ENCODE results near the gene TNFAIP2. TPM values are rescaled to one million over a fixed set of nuclear protein-coding genes. Genes with fewer than 3 reads are reported as not detected.

The TNFAIP2 gene
- polyA plus RNA-seq, 3 donors: 29.9 to 42.4 (median 34.5) TPM

DNA sequence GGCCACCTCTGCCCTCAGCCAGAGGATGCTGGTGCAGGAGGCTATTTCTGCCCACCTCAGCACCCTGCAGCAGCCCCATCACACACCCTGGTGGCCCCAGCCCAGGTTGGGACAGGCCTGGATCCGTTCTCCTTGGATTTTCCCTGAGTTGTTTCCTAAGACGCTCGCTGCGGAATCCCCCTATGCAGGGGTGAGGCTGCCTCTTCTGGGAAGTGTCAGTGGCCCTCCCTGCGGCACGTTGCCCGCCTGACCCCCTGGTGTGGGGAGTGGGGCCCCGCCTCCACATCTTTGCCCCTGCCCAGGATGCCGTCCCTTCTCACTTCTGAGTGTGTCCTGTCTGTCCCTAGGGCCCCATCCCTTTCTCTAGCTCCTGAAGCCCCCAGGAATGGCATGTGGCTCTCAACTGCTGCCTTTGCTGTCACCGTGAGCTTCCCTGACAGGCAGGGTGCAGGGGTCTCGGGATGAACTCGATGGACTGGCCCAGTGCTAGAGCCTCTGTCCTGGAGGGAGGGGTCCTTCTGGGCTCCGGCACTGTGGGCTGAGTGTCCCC, 29.3 kb upstream of the TNFAIP2 start:
- DNase-seq: no peak

DNA sequence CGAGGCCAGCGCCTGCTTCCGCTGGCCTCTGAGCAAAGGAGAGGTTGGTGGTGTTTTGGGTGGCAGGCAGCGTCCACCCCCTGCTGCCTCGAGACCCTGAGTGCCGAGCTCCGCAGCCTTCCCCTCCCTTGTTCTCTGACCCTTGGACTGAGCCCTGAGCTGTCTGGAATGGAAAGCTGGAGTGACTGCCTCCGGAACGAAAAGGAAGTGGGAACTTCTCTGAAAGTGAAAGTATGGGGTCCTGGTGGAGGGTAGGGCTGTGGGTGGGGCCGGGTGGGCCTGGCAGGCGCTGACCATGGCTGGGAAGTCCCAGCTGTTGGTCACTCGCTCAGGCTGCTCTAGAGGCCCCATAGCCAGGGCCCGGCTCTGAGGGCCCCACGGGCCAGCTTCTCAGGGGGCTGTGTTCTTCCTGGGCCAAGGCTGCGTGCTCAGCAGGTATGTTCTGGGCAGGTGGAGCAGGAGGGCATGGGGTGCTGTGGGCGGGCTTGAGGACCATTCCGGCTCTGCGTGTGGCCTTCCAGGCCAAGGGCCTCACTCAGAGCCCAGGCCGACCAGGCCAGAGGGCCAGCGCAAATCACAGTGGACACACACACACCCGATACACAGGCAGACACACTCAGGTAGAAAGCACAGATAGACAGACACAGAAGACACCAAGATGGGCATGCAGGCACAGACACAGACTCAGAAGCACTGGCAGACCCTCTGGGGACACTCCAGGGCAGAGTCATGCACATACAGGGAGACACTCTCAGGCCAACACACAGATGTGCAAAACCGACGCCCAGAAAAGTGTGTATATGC, 28.7 kb upstream of the TNFAIP2 start, which contains the start of gene EXOC3L4:
EXOC3L4 (plus strand) TSS at position 320 of the 804 bp plus-strand sequence. CDS start 5,495 bp downstream, outside the sequence.
- DNase-seq: no peak

DNA sequence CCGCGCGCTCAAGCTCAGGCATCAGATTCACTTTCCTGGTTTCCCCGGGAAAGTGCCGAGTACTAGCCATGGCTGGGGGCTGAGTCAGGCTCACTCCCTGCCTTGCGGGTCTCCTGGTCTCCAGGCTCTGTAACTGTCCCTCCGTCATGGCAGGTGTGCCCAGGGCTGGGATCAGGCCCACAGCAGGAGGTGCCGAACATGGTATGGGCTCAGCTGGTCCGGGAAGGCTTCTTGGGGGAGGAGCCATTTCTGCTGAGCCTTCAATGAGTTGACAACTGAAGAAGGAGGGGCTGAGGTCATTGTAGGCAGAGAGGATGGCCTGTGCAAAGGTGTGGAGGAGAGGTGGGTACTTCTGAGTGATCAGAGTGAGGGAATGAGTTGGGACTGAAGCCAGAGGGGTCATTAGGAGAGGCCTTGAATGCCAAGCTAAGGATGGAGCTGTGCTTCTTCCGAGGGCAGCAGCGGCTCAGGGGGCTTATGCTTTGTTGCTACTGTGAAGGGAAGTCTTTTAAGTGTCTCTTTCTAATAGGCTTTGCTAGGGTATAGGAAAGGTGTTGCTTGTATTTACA, 28.0 kb upstream of the TNFAIP2 start:
- no peak for DNase-seq

DNA sequence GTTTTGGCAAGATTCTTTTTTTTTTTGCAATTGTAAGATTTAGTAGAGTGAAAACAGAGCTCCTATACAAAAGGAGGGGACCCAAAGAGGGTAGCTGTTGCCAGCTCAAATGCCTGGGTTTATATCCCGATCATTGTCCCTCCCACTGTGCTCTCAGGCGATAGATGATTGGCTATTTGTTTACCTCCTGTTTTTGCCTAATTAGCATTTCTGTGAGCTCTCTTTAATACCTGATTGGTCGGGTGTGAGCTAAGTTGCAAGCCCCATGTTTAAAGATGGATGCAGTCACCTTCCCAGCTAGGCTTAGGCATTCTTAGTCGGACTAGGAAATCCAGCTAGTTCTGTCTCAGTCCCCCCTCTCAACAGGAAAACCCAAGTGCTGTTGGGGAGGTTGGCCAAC, 26.9 kb upstream of the TNFAIP2 start:
- DNase-seq: no peak

DNA sequence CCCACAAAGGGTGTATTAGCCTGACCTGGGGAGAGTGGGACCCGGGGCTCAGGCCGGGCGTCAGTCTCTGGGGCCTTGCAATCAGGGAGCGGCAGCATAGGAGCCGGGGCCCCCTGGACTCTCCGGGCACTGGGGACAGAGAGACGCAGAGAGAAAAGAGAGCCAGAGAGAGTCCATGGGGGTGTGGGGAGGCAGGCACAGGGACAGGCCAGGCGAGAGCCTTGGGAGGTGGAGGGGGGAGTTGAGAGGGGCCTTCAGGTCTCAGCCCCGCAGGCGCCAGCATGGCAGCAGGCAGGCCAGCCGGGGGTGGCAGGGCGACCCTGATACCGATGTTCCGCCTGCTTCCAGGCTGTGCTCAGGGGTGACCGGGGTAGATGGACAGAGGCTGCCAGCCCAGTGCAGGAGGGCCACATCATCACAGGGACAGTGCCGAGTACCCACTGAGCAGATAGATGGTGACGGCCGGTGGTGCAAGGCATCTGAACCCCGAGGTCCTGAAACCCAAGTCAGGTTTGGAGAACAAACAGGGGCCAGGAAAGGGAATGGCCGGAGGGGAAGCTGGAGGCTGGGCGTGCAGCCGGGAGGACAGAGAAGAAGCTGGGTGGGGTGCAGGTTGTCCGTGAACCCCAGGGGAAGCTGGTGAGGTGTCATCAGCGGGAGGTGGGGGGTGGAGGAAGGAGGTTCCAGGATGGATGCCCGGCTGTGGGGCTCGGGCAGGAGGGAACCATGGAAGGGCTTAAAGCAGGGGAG, 25.8 kb upstream of the TNFAIP2 start:
- no peak for DNase-seq

DNA sequence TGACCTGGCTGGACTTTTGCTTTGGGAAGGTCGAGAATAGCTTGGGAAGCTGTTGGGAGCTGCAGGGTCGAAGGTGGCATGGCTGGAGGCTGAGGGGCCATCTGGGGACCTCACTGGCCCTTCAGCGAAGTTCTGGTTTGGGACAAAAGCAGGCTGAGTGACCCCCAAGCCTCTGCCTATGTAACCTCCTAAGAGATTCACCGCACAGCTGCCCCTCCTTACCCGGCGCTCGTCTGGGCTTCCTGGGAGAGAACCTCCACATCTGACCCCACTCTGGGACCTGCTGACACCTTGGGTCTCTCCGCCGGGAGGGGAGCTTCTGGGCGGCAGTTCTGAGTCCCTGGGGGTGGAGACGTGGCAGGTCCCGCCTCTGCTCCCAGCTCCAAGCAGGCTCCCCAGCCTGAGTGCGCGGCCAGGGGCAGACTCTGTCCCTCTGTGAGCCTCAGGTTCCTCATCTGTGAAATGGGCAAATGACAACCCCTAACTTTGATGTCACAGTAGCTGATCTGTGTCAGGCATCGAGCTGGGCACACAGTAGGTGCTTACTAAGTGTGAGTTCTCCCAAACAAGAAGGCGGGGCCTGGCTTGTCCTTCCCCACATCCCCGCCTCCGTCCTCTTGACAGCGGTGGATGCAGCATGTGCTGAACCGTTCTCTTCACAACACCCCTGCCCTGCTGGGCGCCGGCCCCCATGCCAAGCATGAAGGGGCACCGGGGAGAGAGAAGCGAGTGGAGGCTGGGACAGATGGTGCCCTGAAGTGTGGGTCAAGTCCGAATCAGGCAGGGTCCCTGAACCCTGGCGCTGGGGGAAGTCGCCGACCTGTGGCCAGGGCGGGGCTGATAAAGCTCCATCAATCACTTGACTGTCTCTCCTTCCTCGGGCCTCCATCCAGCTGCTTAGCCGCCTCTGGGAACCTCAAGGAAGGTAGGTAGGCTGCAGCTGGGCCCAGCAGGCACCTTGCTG, 25.0 kb upstream of the TNFAIP2 start:
- no peak for DNase-seq

DNA sequence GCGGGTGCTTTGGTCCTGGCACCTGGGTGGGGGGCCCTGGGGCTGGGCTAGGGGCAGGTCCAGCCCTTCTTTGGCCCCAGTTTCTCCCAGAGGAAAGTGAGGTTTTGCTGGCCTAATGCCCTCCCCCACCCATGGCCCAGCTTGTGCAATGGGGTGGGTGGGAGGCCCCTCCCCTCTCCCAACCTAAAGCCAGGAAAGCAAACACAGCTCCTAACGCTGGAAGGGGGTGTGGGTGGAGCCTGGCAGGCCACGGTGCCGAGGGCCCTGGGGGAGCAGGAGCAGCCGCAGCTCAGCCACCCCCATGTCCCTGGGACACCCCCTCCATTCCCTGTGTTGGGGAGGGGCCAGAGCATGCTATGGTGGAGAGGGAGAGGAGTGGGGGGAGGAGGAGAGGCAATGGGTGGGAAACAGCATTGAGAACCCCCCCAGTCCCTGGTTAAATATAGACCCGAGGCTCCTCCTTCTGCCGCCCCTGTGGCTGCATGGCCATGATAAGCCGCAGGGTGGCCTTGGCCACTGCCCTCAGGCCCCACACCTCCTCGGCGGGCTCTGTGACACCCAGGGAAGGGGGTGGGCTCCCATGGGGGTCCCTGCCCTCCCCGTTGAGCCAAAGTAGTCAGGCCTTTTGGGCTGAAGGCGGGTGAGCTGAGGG, 24.1 kb upstream of the TNFAIP2 start:
- DNase-seq: no peak

DNA sequence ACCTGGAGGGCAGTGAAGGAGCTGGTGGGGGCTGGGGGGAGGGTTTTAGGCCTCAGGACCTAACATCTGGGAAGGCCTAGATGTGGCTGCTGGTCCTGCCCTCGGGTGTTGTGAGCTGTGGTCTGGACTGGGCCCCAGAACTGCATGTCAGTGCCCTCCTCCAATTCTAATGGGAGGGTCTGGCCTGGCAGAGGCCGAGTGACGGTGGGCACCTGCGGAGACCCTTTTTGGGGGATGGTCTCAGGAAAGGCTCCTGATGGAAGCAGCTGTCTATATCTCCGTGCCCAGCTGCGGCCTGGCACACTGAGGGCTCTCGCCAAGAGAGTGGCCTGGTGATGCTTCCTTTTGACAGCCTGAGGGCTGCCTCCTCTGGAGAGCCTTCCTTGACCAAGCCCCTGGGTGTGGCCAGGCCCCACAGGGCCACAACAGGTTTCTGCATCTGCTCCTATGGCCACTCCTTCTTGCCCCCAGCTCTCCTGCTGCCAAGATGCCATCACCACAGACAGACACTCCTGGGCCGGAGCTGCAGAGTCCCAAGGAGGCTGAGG, 23.5 kb upstream of the TNFAIP2 start:
- DNase-seq: no peak

DNA sequence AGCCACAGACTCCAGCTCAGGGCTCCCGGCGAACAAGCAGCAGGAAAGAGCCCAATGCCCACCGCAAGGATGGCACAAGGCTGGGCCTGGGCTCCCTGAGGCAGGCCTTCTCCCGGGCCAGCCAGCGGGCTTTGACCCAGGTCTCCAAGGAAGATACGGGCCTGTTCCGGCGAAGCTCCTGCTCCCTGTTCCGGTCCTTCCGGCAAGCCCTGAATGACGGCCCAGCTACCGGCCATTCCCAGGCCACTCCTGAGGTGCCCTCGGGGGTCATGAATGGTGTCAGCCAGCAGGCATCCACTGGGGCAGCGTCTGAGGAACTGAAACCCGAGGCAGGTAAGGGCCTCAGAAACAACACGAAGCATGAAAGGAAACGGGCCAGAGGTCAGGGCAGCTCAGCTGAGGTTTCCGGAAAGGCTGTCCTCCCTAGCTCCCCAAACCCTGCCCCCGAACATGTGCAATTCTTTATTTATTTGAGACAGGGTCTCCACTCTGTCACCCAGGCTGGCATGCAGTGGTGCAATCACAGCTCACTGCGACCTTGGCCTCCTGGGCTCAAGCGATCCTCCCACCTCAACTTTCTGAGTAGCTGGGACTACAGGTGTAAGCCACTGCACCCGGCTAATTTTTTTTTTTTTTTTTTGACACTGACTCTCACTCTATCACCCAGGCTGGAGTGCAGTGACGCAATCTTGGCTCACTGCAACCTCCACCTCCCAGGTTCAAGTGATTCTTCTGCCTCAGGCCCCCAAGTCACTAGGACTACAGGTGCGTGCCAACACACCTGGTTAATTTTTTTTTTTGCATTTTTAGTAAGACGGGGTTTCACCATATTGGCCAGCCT, 22.8 kb upstream of the TNFAIP2 start:
- DNase-seq: no peak

DNA sequence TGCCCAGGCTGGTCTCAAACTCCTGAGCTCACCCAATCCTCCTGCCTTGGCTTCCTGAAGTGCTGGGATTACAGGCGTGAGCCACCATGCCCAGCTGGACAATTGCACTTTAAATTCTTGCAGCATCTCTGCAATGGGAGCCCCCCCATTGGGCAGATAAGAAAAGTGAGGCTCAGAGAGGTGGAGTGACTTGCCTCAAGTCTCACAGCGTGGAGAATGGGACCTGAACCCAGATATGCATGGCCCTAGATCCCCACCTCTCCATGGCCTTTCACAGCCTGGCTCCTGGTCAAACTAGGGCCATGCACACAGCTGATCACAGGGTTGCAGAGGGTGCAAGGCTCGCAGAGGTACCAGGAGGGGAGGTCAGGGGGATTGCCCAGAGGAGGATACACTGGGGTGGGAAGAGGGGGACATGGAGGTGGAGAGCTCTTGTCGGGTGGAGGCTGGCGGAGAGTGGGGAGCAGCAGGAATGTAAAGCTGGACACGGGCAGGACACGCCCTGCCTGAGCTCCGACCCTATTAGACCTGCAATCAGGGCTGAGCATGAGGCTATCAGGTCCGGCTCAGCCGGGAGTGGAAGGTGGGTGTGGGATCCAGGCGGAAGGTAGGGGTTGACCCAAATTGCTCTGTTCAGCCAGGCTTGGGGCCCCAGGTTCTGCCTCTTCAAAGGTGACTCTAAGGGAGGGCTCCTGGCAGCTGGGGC, 21.9 kb upstream of the TNFAIP2 start:
- DNase-seq: no peak

DNA sequence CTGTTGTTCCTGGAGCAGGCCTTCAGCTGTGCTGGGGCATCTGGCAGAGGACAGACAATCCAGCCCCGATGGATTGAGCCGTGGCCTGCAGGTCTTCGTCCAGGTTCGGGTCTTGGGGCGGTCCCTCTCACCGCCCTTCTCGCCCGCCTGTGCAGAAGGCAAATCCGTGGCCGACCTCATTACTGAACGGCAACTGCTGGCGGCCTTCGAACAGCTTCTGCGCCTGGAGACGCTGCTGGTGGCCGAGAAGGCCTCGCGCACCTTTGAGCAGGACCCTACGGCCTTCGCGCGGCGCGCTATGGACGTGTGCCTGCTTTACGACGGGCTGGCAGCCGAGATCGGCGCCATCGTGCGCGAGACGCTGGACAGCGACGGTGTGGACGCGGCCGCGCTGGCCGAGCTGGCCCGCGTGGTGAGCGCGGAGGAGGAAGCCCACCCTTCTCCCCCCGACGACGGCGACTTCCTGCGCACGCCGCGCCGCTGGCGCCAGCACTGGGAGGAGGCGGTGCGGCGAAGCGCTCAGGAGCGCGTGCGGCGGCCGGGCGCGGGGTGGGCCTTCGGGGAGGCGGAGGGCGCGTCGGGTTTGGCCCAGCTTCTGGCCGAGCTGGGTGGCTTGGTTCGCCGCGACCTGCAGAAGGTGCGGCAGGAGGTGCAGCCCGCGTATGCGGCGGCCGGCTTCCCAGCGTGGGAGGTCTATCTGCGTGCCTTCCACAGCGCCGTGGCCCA, 21.1 kb upstream of the TNFAIP2 start:
- no peak for DNase-seq

DNA sequence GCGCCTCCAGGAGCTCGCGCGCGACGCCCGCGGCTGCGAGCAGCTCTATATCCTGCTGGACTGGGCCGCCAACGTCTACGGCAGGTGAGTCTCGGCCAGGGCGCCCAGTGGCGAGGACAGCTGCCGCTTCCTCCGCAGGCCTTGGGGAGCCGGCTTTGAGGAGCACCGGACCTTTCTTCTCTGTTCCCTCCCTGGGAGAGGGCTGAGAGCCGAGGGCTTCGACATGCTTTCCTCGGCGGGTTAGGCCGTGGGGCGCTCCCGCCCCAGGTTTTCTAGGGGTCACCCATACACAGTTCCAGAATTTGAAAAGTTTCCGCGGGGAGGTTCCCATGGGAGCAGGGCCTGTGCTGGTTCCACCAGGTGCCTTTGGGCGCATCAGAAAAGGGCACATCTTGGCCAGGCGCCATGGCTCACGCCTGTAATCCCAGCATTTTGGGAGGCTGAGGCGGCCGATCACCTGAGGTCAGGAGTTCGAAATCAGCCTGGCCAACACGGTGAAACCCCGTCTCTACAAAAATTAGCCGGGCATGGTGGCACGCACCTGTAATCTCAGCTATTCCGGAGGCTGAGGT, 20.5 kb upstream of the TNFAIP2 start:
- no peak for DNase-seq

DNA sequence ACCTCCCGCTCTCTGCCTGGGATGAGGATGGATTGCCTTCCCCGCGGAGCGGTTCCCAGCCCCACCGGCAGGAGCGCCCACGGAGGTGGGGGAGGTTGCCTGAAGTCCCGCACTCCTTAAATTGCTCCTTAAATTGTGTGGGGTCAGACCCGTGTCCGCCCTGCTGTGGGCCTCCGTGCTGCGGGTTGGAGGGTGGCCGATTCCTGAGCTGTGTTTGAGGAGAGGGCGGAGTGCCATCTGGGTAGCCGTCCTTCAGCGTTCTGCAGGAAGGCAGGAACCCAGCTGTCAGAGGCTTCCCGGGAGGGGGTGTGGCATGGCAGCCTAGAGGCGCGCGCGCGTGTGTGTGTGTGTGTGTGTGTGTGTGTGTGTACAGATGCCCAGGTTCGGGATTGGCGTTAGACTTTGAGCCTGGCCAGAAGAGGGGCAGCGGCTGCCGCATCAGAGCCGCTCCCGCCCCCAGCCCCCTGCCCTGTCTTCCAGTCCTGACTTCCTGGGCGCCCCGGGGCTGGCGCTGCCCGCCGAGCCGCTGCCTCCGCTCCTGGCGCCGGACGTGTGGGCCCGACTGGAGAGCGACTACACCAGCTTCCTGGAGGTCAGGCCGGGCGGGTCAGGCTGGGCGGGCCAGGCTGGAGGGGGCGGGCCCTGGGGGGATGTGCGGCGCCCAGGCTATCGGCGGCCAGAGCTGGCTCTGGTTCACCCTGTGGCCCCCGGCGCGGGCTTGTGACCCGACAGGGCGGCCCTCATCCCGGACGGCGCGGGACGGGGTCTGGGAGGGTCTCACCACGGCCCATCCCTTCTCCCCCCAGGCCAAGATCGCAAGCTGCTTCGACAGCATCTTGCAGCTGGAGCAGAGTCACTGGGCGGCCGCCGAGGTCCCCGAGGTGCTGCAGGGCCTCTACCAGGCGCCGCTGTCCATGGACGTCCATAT, 19.5 kb upstream of the TNFAIP2 start:
- no peak for DNase-seq

DNA sequence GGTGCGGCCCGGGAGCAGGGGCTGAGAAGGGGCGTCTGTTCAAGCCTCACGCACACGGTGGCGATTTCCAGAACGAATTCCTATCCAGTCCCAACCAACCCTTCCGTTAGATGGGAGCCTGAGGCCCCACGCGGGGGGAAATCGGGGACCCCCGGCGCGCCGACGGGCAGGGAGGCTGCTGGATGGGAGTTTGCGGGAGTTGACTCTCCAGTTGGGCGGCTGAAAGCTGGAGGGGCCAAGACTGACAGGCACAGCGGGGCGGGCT, 18.9 kb upstream of the TNFAIP2 start:
- DNase-seq: no peak

DNA sequence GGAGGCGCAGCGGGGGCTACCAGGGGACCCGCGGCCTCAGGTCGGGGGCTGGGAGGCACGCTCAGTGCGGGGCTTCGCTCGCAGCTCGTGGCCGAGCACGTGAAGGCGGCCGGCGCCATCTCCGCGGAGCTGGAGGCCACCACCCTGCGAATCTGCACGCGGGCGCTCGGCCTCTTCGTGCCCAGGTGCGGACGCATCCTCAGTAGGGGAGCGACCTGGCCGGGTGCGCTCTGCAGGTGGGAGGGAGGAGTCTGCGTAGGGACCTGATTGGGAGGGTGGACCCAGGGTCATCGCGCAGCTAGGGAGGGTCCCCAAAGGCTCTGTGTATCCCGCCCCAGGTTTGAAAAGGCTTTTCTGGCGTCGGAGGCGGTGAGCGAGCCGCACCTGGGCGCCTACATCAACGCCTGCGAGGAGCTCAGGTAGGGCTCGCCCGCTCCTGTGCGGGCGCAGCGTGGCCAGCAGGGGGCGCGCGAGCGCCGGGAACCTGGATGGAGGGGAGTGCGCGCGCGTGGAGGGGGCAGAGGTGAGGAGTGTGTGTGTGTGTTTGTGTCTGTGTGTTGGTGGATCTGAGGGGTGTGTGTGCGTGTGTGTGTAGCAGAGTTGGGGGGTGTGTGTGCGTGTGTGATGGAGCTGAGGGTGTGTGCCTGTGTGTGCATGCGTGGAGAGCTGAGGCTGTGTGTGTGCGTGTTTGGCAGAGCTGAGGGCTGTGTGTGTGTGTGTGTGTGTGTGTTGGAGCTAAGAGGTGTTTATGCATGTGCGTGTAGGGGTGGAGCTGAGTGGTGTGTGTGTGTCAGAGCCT, 18.4 kb upstream of the TNFAIP2 start:
- no peak for DNase-seq

DNA sequence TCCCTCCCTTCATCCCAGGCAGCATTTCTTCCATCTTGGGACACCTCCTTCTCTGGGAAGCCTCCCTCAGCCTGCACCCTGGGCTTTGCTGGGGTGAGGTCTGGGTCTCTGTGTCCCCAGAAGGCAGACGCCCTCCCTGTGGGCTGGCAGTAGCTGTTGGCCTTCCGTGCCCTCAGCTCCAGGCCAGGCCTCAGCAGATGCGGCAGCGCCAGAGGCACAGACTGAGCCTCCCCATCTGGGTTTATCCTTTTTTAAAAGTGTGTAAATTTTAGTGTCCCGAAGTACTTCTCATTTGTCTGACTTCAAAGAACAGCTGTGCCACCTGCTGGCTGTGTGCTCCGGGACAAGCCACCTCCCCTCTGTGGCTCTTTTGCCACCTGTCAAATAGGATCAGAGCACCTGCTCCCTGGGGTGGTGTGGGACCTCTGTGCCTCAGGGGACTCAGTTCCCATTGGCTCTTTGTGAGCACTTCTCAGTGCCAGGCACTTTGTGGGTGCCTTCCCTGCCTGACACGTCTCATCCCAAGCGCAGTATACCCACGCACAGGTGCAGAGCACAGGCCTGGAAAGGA, 17.6 kb upstream of the TNFAIP2 start:
- no peak for DNase-seq

Data from renal pelvis (tissue), 4 donors.